H9 (cell line): ENCODE results near the gene NCAPH2. TPM values are rescaled to one million over a fixed set of nuclear protein-coding genes. Genes with fewer than 3 reads are reported as not detected.

Source experiments
- DNase-seq: peaks from one replicate; pipeline ENCODE4 v3.0.0-alpha.2; 2017
- H2AFZ ChIP-seq: one replicate; pipeline ENCODE4 v1.6.1; 2013; ENCODE audit warnings: mild to moderate bottlenecking, low read length, control low read depth, moderate library complexity
- H2AK5ac ChIP-seq: 2 replicates; pipeline ENCODE4 v1.6.1; 2013; ENCODE audit warnings: low read length, control low read depth, mixed read lengths; ENCODE audit not compliant: insufficient read length
- H2BK120ac ChIP-seq: one replicate; pipeline ENCODE4 v1.6.1; 2013; ENCODE audit warnings: low read depth, mild to moderate bottlenecking, low read length, control low read depth, inconsistent platforms; ENCODE audit not compliant: poor library complexity, severe bottlenecking
- H2BK12ac ChIP-seq: 2 replicates; pipeline ENCODE4 v1.6.1; 2013; ENCODE audit warnings: low read length, control low read depth, mixed read lengths, low read depth; ENCODE audit not compliant: insufficient read length
- H2BK15ac ChIP-seq: 2 replicates; pipeline ENCODE4 v1.6.1; 2013; ENCODE audit warnings: low read depth, low read length, control low read depth
- H2BK20ac ChIP-seq: one replicate; pipeline ENCODE4 v1.6.1; 2013; ENCODE audit warnings: low read depth, mild to moderate bottlenecking, low read length, control low read depth, inconsistent platforms; ENCODE audit not compliant: poor library complexity, severe bottlenecking
- H2BK5ac ChIP-seq: 2 replicates; pipeline ENCODE4 v1.6.1; 2013; ENCODE audit warnings: low read length, control low read depth, mixed read lengths; ENCODE audit not compliant: insufficient read length
- H3K14ac ChIP-seq: 2 replicates; pipeline ENCODE4 v1.6.1; 2013; ENCODE audit warnings: low read length, control low read depth; ENCODE audit not compliant: insufficient read depth
- H3K18ac ChIP-seq: 2 replicates; pipeline ENCODE4 v1.6.1; 2013; ENCODE audit warnings: low read depth, mild to moderate bottlenecking, mixed read lengths, low read length, control low read depth; ENCODE audit not compliant: insufficient read length
- H3K23ac ChIP-seq: 2 replicates; pipeline ENCODE4 v1.6.1; 2013; ENCODE audit warnings: low read length, control low read depth, mixed read lengths, low read depth; ENCODE audit not compliant: insufficient read length
- H3K23me2 ChIP-seq: 2 replicates; pipeline ENCODE4 v1.6.1; 2013; ENCODE audit warnings: low read depth, mild to moderate bottlenecking, mixed read lengths, low read length, control low read depth; ENCODE audit not compliant: insufficient read length, poor library complexity, severe bottlenecking
- H3K27ac ChIP-seq: 2 replicates; pipeline ENCODE4 v1.5.1; 2013; ENCODE audit warnings: low read length, control low read depth, mixed read lengths, low read depth; ENCODE audit not compliant: insufficient read length
- H3K27me3 ChIP-seq: 2 replicates; pipeline ENCODE4 v1.6.1; 2013; ENCODE audit warnings: low read length, control low read depth, inconsistent platforms; ENCODE audit not compliant: insufficient read depth
- H3K4ac ChIP-seq: 2 replicates; pipeline ENCODE4 v1.6.1; 2013; ENCODE audit warnings: low read depth, mild to moderate bottlenecking, control low read depth, inconsistent platforms, low read length, moderate library complexity
- H3K4me1 ChIP-seq: 2 replicates; pipeline ENCODE4 v1.6.1; 2013; ENCODE audit warnings: low read length, control low read depth, inconsistent platforms; ENCODE audit not compliant: insufficient read depth
- H3K4me2 ChIP-seq: 2 replicates; pipeline ENCODE4 v1.6.1; 2013; ENCODE audit warnings: low read length, control low read depth, mixed read lengths; ENCODE audit not compliant: insufficient read length, insufficient read depth
- H3K56ac ChIP-seq: 2 replicates; pipeline ENCODE4 v1.6.1; 2013; ENCODE audit warnings: low read depth, mild to moderate bottlenecking, mixed read lengths, low read length, control low read depth; ENCODE audit not compliant: insufficient read length
- H3K79me1 ChIP-seq: 2 replicates; pipeline ENCODE4 v1.6.1; 2013; ENCODE audit warnings: low read depth, mild to moderate bottlenecking, moderate library complexity, low read length, control low read depth, inconsistent platforms; ENCODE audit not compliant: insufficient read depth, poor library complexity, severe bottlenecking
- H3K79me2 ChIP-seq: 2 replicates; pipeline ENCODE4 v1.6.1; 2013; ENCODE audit warnings: low read length, control low read depth, inconsistent platforms; ENCODE audit not compliant: insufficient read depth
- H3K9ac ChIP-seq: 2 replicates; pipeline ENCODE4 v1.6.1; 2013; ENCODE audit warnings: low read length, control low read depth, mixed read lengths; ENCODE audit not compliant: insufficient read length; ENCODE audit errors: extremely low read depth
- H3K9me3 ChIP-seq: one replicate; pipeline ENCODE4 v1.6.1; 2013; ENCODE audit warnings: low read depth, low read length, inconsistent platforms; ENCODE audit not compliant: control insufficient read depth
- H3T11ph ChIP-seq: one replicate; pipeline ENCODE4 v1.6.1; 2013; ENCODE audit warnings: mild to moderate bottlenecking, low read length, control low read depth, inconsistent platforms
- H4K20me1 ChIP-seq: one replicate; pipeline ENCODE4 v1.6.1; 2013; ENCODE audit not compliant: control insufficient read depth, insufficient read length, insufficient read depth
- H4K5ac ChIP-seq: 2 replicates; pipeline ENCODE4 v1.6.1; 2013; ENCODE audit warnings: low read depth, mild to moderate bottlenecking, mixed read lengths, low read length, control low read depth; ENCODE audit not compliant: insufficient read length
- H4K8ac ChIP-seq: replicated peaks from 2 replicates; pipeline ENCODE4 v1.6.1; 2013; ENCODE audit warnings: low read length, control low read depth, mixed read lengths, low read depth; ENCODE audit not compliant: insufficient read length
- H4K91ac ChIP-seq: 2 replicates; pipeline ENCODE4 v1.6.1; 2013; ENCODE audit warnings: low read depth, mild to moderate bottlenecking, moderate library complexity, mixed read lengths, low read length, control low read depth; ENCODE audit not compliant: insufficient read length
- H3K27ac Mint-ChIP-seq, 3 experiments: 2 replicates in 2 of 3; 3 replicates in 1 of 3; pipeline ENCODE4 v1.8.0; 2020 to 2021; ENCODE audit warnings: mixed read lengths in 3 of 3, mild to moderate bottlenecking in 1 of 3, moderate library complexity in 1 of 3
- H3K27me3 Mint-ChIP-seq: 2 replicates; pipeline ENCODE4 v1.8.0; 2021; ENCODE audit warnings: low read depth, mild to moderate bottlenecking, moderate library complexity, mixed read lengths
- H3K36me3 Mint-ChIP-seq, 3 experiments: 2 replicates in 2 of 3; 3 replicates in 1 of 3; pipeline ENCODE4 v1.8.0; 2020 to 2021; ENCODE audit warnings: low read depth in 3 of 3, mixed read lengths in 3 of 3; ENCODE audit not compliant: insufficient read depth in 1 of 3
- H3K4me1 Mint-ChIP-seq, 2 experiments: 2 replicates each; pipeline ENCODE4 v1.8.0; 2020; ENCODE audit warnings: mixed read lengths in 2 of 2
- H3K4me3 Mint-ChIP-seq, 2 experiments: 2 replicates in 1 of 2; 3 replicates in 1 of 2; pipeline ENCODE4 v1.8.0; 2020 to 2021; ENCODE audit warnings: mild to moderate bottlenecking in 2 of 2, mixed read lengths in 2 of 2, moderate library complexity in 1 of 2
- H3K9me3 Mint-ChIP-seq, 2 experiments: 2 replicates in 1 of 2; 3 replicates in 1 of 2; pipeline ENCODE4 v1.8.0; 2020; ENCODE audit warnings: mild to moderate bottlenecking in 2 of 2, mixed read lengths in 2 of 2, moderate library complexity in 1 of 2
- CTCF ChIP-seq: fragments of 200-600 bp; sonication (generic); conservative IDR thresholded peaks from 3 replicates; pipeline ENCODE4 v1.8.0; 2021; ENCODE audit warnings: antibody characterized with exemption, mild to moderate bottlenecking
- WGBS: extraction: QIAGEN DNeasy Blood & Tissue Kit; methylation state at CpG from one replicate; pipeline ENCODE4 v1.1.7; 2013; ENCODE audit warnings: missing lambda C conversion rate, low lambda C conversion rate, mixed read lengths; ENCODE audit not compliant: insufficient read length; ENCODE audit errors: extremely low coverage; 5-methylcytosine and 5-hydroxymethylcytosine counted together
- total RNA-seq: library from RNA; stranded (reverse); gene quantifications from 2 replicates; pipeline ENCODE4 v1.2.1, GENCODE V29; 2021

Gene NCAPH2
- total RNA-seq, 1 experiment from 2014 or later = 76.2 TPM

GRCh38 chr22:50513175-50513574 lies 5.2 kb downstream of the NCAPH2 start:
- H3K9me3 Mint-ChIP-seq = no peaks in the 10 kb centered on the region

More at GRCh38 chr22:50513175-50513574, 5.2 kb downstream of the NCAPH2 start:
- Mint-ChIP-seq H3K27me3 (no peaks in the 10 kb centered on the region), H3K4me3 (no peak overlapping the region), H3K27ac (no peak overlapping the region), H3K4me1 (peaks cover 10 to 11% of the 10 kb centered on the region in 2 experiments), H3K36me3 (peaks cover 0 to 26% (median 25%) of the 10 kb centered on the region in 3 experiments; a peak in 6 of 7 replicates)
- Histone ChIP-seq H4K91ac (no peak overlapping the region), H4K20me1 (peaks cover 3% of the 10 kb centered on the region), H4K8ac (no peak overlapping the region), H3K4me2 (no peak overlapping the region), H2AK5ac (no peak overlapping the region), H3K27ac (no peak overlapping the region), H3K9me3 (no peaks in the 10 kb centered on the region), H2BK5ac (no peak overlapping the region), H3K14ac (no peak overlapping the region), H2BK20ac (no peak overlapping the region), H2BK12ac (no peak overlapping the region), H3K23me2 (peaks cover 5% of the 10 kb centered on the region), H4K5ac (no peak overlapping the region), H3K18ac (no peak overlapping the region), H3K79me1 (peaks cover 11% of the 10 kb centered on the region), H3K4ac (no peak overlapping the region), H3K9ac (no peak overlapping the region), H3K56ac (no peak overlapping the region), H3K23ac (no peak overlapping the region), H2BK120ac (no peak overlapping the region), H3K27me3 (no peaks in the 10 kb centered on the region), H3K79me2 (peaks cover 13% of the 10 kb centered on the region; the same call in 1 of the 2 replicates), H2AFZ (no peak overlapping the region), H3K4me1 (no peaks in the 10 kb centered on the region), H3T11ph (no peak overlapping the region), H2BK15ac (no peak overlapping the region)
- WGBS = no CpG with 5 or more reads among the region's 15 CpGs
- no peak for DNase-seq
- no peak for TF ChIP-seq CTCF
